ENCODE results near the gene RANBP17.

The RANBP17 gene

DNA sequence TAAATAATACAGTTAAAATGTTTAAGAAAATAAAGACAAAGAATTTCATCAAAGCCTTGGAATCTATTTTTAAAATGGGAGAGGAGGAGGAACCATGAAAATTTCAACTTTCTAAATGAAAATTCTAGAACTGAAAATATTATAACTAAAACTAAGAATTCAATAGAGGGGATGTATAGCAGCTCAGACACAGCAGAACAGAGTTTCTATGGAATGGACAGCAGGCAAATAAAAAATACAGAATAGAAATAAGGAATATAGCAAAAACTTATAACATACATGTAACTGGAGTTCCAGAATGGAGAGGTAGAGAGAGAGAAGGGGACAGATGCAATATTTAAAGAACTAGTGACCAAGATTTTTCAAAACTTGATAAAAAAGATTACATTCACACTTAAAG, 1.4 kb upstream of the RANBP17 start:
- H3K9me3 ChIP-seq (ENCODE audit: control insufficient read depth, insufficient read depth, low read length): peaks cover 6% of the 10 kb centered on the region; the same call in 1 of the 2 replicates
- H3F3A ChIP-seq (ENCODE audit: control insufficient read depth, insufficient read depth): no peaks in the 10 kb centered on the region
- H3K4me3 ChIP-seq (ENCODE audit: low read length): no peak overlapping the region
- H3K4me2 ChIP-seq (ENCODE audit: low read length): no peak overlapping the region
- no peaks in the 10 kb centered on the region for H3K27me3 ChIP-seq (ENCODE audit: control insufficient read depth, low read length)
- H4K20me1 ChIP-seq (ENCODE audit: control insufficient read depth, insufficient read depth, low read depth, low read length): no peaks in the 10 kb centered on the region
- no peak overlapping the region for H3K27ac ChIP-seq (ENCODE audit: low read depth, low read length)
- no peaks in the 10 kb centered on the region for H3K36me3 ChIP-seq (ENCODE audit: control insufficient read depth, low read length)
- H3K79me2 ChIP-seq (ENCODE audit: control insufficient read depth, low read length): no peaks in the 10 kb centered on the region
- H3K9me2 ChIP-seq (replicated peaks; ENCODE audit: control insufficient read depth, low read length): no peaks in the 10 kb centered on the region
- TF ChIP-seq, protein P1, sequence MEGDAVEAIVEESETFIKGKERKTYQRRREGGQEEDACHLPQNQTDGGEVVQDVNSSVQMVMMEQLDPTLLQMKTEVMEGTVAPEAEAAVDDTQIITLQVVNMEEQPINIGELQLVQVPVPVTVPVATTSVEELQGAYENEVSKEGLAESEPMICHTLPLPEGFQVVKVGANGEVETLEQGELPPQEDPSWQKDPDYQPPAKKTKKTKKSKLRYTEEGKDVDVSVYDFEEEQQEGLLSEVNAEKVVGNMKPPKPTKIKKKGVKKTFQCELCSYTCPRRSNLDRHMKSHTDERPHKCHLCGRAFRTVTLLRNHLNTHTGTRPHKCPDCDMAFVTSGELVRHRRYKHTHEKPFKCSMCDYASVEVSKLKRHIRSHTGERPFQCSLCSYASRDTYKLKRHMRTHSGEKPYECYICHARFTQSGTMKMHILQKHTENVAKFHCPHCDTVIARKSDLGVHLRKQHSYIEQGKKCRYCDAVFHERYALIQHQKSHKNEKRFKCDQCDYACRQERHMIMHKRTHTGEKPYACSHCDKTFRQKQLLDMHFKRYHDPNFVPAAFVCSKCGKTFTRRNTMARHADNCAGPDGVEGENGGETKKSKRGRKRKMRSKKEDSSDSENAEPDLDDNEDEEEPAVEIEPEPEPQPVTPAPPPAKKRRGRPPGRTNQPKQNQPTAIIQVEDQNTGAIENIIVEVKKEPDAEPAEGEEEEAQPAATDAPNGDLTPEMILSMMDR (IDR thresholded peaks at IDR 0.05; ENCODE audit: low read depth, low read length, poor library complexity, severe bottlenecking): no peak
- TF ChIP-seq EZH2phosphoT487 (IDR thresholded peaks at IDR 0.05; ENCODE audit: borderline replicate concordance, low read length): no peak
- no peaks in the 10 kb centered on the region for H3K4me1 ChIP-seq (ENCODE audit: control insufficient read depth, low read length)

GRCh38 chr5:170860818-170861666, 776 bp upstream of the RANBP17 start:
- Histone ChIP-seq H3K4me2 (ENCODE audit: low read length) (no peak overlapping the region), H3K4me3 (ENCODE audit: low read length) (no peak overlapping the region), H3K27me3 (ENCODE audit: control insufficient read depth, low read length) (no peaks in the 10 kb centered on the region), H3F3A (ENCODE audit: control insufficient read depth, insufficient read depth) (no peaks in the 10 kb centered on the region), H3K9me3 (ENCODE audit: control insufficient read depth, insufficient read depth, low read length) (peaks cover 6% of the 10 kb centered on the region; the same call in 1 of the 2 replicates), H3K79me2 (ENCODE audit: control insufficient read depth, low read length) (no peaks in the 10 kb centered on the region), H3K9me2 (replicated peaks; ENCODE audit: control insufficient read depth, low read length) (no peaks in the 10 kb centered on the region), H3K4me1 (ENCODE audit: control insufficient read depth, low read length) (no peaks in the 10 kb centered on the region), H3K36me3 (ENCODE audit: control insufficient read depth, low read length) (no peaks in the 10 kb centered on the region), H3K27ac (ENCODE audit: low read depth, low read length) (no peak overlapping the region), H4K20me1 (ENCODE audit: control insufficient read depth, insufficient read depth, low read depth, low read length) (no peaks in the 10 kb centered on the region)
- TF ChIP-seq EZH2phosphoT487 (IDR thresholded peaks at IDR 0.05; ENCODE audit: borderline replicate concordance, low read length): no peak
- TF ChIP-seq, protein P1 (IDR thresholded peaks at IDR 0.05; ENCODE audit: low read depth, low read length, poor library complexity, severe bottlenecking): no peak

DNA sequence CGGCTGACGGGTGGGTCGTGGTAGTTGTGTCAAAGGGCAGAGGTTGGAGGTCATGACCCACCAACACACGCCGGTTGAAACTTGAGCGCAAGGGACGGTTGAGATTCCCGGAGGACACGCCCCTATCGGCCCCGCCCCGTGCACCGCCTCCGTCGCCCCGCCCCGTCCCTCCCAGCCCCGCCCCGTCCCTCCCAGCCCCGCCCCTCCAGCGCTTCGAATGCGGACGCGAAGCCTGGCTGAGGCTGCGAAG, 226 bp upstream of the RANBP17 start:
- H3K9me2 ChIP-seq (replicated peaks; ENCODE audit: control insufficient read depth, low read length): no peaks in the 10 kb centered on the region
- H3K27ac ChIP-seq (ENCODE audit: low read depth, low read length): no peak overlapping the region
- H3K4me1 ChIP-seq (ENCODE audit: control insufficient read depth, low read length): no peaks in the 10 kb centered on the region
- no peaks in the 10 kb centered on the region for H3K36me3 ChIP-seq (ENCODE audit: control insufficient read depth, low read length)
- no peak overlapping the region for H3K4me3 ChIP-seq (ENCODE audit: low read length)
- TF ChIP-seq, protein P1 (IDR thresholded peaks at IDR 0.05; ENCODE audit: low read depth, low read length, poor library complexity, severe bottlenecking): no peak
- no peak for TF ChIP-seq EZH2phosphoT487 (IDR thresholded peaks at IDR 0.05; ENCODE audit: borderline replicate concordance, low read length)
- no peak overlapping the region for H3K4me2 ChIP-seq (ENCODE audit: low read length)
- peaks cover 6% of the 10 kb centered on the region; the same call in 1 of the 2 replicates for H3K9me3 ChIP-seq (ENCODE audit: control insufficient read depth, insufficient read depth, low read length)
- H3F3A ChIP-seq (ENCODE audit: control insufficient read depth, insufficient read depth): no peaks in the 10 kb centered on the region
- H3K79me2 ChIP-seq (ENCODE audit: control insufficient read depth, low read length): no peaks in the 10 kb centered on the region
- H3K27me3 ChIP-seq (ENCODE audit: control insufficient read depth, low read length): no peaks in the 10 kb centered on the region
- no peaks in the 10 kb centered on the region for H4K20me1 ChIP-seq (ENCODE audit: control insufficient read depth, insufficient read depth, low read depth, low read length)

Measured in DOHH2 (cell line).